GM18505 (cell line): ENCODE results near the gene IGF2BP1.

Source experiments
- ATAC-seq: cut with Tn5 transposase; IDR thresholded peaks from one replicate; pipeline ENCODE4 v1.9.1; 2021; ENCODE audit not compliant: unreplicated experiment
- POLR2A ChIP-seq: IDR thresholded peaks from 4 replicates; pipeline ENCODE4 v1.6.1; 2011; ENCODE audit warnings: borderline replicate concordance; ENCODE audit not compliant: insufficient read depth, insufficient read length; ENCODE audit errors: extremely low read depth

IGF2BP1 gene

GRCh38 chr17:48989100-48989499 is 8.1 kb upstream of the IGF2BP1 start:
- ATAC-seq: no peak
- no peak for TF ChIP-seq POLR2A

DNA sequence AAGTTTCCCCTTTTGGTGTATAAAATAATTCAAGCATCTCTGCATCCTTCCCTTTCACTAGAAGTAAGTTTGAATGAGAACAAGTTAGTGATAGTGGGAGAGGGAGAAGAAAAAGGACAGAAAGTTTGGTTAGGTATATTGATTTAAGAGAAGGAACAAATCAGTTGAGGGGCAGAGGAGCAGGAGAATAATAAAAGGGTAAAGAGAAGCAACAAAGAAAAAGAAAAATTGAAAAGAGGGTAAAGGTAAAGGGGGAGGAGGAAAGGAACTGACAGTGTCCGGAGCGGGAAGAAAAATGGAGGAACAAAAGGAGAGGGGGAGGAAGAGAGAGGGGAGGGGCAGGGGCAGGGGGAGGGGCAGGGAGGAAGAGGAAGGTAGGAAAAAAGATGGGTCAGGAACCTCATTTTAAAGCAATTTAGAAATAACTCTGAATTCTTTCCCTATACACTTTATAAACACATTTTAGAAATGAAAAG is 6.3 kb upstream of the IGF2BP1 start:
- no peak for TF ChIP-seq POLR2A
- ATAC-seq: no peak

DNA sequence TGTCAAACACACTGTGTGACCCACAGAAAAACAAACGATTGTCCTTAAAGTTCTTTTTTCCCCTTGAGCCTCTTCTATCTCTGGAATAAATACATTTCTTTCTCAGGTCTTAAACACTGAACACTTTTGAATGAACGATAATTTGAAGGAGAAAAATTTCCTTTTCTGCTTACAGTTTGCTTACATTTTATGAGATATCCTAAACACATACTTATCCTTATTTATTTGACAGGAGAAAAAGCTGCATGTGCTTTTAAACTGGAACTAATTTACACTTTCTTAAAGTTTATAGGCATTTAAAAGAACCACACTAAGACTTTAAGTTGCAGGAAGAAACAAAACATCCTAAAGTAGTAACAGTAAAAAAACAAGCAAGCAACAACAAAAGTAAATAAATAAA is 4.7 kb upstream of the IGF2BP1 start:
- ATAC-seq: no peak
- no peak for TF ChIP-seq POLR2A

- ATAC-seq: no peak
- TF ChIP-seq POLR2A: no peak
Measured at GRCh38 chr17:48993305-48993704, 3.9 kb upstream of the IGF2BP1 start.

GRCh38 chr17:48993951-48994350 is 3.2 kb upstream of the IGF2BP1 start:
- TF ChIP-seq POLR2A: no peak
- no peak for ATAC-seq

- TF ChIP-seq POLR2A: no peak
- no peak for ATAC-seq
Measured at GRCh38 chr17:48994549-48995303, 2.5 kb upstream of the IGF2BP1 start.

GRCh38 chr17:48995304-48995973 is 1.7 kb upstream of the IGF2BP1 start:
- TF ChIP-seq POLR2A: no peak
- ATAC-seq: no peak

DNA sequence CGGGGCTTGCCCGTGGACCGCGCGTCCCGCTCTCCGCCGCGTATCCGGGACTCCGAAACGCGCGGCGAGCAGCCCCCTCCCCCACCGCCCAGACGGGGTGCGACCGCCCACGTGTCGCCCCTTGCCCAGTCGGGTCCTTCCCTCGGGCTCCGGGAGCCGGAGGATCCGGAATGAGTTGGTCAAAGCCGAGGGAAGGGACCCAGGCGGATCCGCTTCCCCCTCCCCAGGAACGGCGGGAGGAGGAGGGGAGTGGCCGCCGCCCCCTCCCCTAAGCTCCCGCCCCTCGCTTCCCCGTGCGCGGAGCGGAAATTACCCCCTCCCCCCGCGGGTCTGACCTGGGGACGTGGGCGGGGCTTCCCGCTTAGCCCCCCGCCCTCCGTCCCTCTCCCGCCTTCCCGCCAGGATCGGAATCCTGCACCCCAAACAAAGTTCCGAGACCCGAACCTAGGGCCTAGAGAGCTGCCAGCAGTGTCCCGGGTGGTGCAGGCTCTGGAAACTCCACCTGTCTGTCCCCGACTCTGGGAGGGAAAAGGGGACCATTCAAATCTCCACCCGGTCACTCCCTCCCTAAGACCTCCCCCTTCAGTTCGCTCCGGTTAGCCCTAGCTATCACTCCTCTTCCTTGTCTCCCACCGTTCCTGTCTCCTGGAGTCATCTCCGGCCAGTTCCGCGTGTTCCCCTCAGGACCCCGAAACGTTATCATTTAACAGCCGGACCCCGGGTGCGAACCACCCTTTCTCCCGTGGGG is 1.0 kb upstream of the IGF2BP1 start:
- ATAC-seq: no peak

GRCh38 chr17:48996722-48997102 is 473 bp upstream of the IGF2BP1 start:
- no peak for TF ChIP-seq POLR2A
- ATAC-seq: no peak

More for the DNA sequence above, 1.0 kb upstream of the IGF2BP1 start:
- TF ChIP-seq POLR2A: no peak

DNA sequence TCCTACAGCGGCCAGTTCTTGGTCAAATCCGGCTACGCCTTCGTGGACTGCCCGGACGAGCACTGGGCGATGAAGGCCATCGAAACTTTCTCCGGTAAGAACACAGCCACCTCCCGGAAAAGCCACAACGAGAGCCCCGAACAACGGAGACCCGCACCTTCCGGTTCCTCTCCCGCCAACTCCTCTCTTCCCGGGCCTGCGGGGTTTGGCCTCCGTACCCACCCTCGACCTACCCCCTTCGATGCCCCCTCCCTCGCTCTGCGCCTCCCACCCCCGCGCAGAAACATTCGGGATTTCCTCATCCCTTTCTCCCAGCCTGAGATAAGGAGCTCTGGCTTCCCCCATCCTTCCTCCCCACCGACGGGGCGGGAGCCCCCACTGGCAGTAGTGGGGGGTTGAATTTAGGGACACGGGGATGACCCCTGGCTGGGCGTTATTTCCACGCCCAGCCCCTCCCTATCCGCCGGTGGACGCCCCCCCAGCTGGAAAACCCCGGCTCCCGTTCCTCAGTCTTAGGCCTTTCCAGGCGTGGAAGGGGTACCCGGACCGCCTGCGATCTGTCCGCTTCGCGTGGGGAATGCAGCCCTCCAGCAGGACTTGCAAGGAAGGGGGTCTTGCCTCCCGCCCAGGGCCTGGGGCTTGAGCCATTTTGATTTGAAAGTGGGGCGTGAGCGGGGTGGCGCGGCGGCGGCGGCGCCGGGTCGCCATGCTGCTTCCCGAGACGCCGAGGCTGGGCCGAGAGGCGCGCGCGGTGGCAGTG is 822 bp downstream of the IGF2BP1 start:
- TF ChIP-seq POLR2A: no peak
- no peak for ATAC-seq

DNA sequence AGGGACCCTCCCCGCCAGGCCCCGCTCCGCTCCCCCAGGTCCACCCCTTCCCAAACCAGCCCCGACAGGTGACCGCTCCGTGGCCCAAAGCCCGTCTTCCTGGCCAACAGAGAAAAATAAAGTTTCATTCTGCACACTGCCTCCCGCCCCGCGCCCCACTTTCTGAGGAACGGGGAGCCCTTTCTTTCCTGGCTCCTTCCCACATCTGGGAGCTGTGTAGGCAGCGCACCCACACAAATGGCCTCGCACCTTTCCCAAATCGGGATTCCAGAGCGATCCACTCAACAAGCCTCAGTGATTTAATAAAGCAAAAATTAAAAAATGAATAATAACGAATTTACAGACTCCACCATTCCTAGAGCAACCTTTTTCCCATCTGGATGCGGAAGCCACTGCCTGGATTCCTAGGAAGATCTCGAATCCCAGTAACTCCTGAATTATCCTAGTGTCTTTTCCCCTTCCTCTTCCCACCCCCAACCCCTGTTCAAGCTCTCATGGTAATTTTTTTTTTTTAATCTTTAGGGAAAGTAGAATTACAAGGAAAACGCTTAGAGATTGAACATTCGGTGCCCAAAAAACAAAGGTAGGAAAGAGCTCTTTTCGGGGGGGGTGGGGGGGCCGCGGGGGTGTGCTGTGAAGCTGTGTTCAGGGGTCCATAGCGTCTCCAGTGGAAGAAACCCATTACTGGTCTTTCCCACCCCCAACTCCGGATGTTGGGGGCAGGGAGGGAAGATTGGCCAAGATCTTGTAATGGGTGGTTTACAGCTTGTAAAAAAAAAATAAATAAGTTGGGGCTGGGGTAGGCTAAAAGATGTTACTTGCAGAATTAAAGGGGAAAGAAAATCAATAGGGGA is 1.6 kb downstream of the IGF2BP1 start:
- ATAC-seq: no peak
- no peak for TF ChIP-seq POLR2A

- ATAC-seq: no peak
- no peak for TF ChIP-seq POLR2A
Measured at GRCh38 chr17:49000943-49001342, 3.8 kb downstream of the IGF2BP1 start.

- no peak for ATAC-seq
- TF ChIP-seq POLR2A: no peak
Measured at GRCh38 chr17:49001671-49002070, 4.5 kb downstream of the IGF2BP1 start.

DNA sequence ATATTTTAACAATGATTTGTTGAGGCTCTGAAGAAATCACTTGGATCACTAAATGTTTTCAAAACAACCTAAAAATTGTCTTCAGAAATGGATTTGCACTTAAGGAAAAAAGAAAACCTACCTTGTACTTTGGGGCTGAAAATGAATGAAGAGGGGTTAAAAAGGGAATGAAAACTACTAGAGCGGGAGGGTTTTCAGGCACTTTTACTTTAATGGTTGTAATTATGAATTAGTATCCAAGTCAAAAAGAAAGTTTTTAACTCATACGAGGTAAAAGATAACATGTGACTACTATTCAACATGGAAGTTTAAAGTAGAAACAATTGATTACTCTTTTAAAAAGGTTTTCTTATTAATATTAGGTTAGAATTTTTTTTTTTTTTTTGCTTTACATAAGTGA is 5.1 kb downstream of the IGF2BP1 start:
- no peak for TF ChIP-seq POLR2A
- no peak for ATAC-seq
